A549 (cell line): ENCODE data around the gene CBFB. TPM values are rescaled to one million over a fixed set of nuclear protein-coding genes. Genes with fewer than 3 reads are reported as not detected.

Experiments used
- ATAC-seq, 2 experiments: fragments of 200-7000 bp in 1 of 2; fragments of >200 bp in 1 of 2; cut with Nextera tagmentation in 1 of 2; cut with Tn5 transposase in 1 of 2; 3 replicates each; pipeline versions ENCODE4 v1.8.0 to v1.9.1; 2018 to 2020; ENCODE audit warnings: mild to moderate bottlenecking in 1 of 2, moderate library complexity in 1 of 2
- CTCF ChIA-PET: fragments of 300-600 bp; sonication (Branson Sonifier 250); formaldehyde crosslinking; extraction: SDS; loops from one replicate; lab custom pipeline; 2021; ENCODE audit warnings: antibody characterized with exemption, inconsistent platforms; lab: Yijun Ruan, JAX
- POLR2A ChIA-PET: fragments of 350-600 bp; formaldehyde crosslinking; extraction: SDS; loops from one replicate; lab custom pipeline; 2021; ENCODE audit warnings: antibody characterized with exemption, inconsistent platforms; lab: Yijun Ruan, JAX
- DNase-seq, 2 experiments: peaks; one replicate each; pipeline versions ENCODE4 v3.0.0 to v3.0.0-alpha.2; 2011 to 2016; ENCODE audit warnings: low read depth in 1 of 2, low spot score in 1 of 2
- FAIRE-seq: peaks from 2 replicates; lab custom pipeline; 2011; peaks lifted over from hg19 to GRCh38; lab: Jason Lieb, UNC
- H3K27ac ChIP-seq, 2 experiments: fragments of >200 bp; sonication (Bioruptor Twin); formaldehyde crosslinking; 3 replicates each; pipeline ENCODE4 v1.5.1; 2016 to 2017
- H3K4me1 ChIP-seq: fragments of >200 bp; sonication (Bioruptor Twin); formaldehyde crosslinking; 3 replicates; pipeline ENCODE4 v1.6.1; 2016
- H3K4me2 ChIP-seq: fragments of >200 bp; sonication (Bioruptor Twin); formaldehyde crosslinking; 3 replicates; pipeline ENCODE4 v1.6.1; 2016
- H3K4me3 ChIP-seq: fragments of >200 bp; sonication (Bioruptor Twin); formaldehyde crosslinking; 3 replicates; pipeline ENCODE4 v1.5.1; 2016
- H3K9me3 ChIP-seq: fragments of >200 bp; sonication (Bioruptor Twin); formaldehyde crosslinking; 3 replicates; pipeline ENCODE4 v1.6.1; 2016
- CBX2 ChIP-seq: fragments of 200-600 bp; sonication (generic); IDR thresholded peaks from 2 replicates; pipeline ENCODE4 v1.6.1; 2016; ENCODE audit warnings: low read depth, mild to moderate bottlenecking, borderline replicate concordance
- CBX8 ChIP-seq: fragments of 200-600 bp; sonication (generic); IDR thresholded peaks from 2 replicates; pipeline ENCODE4 v1.6.1; 2016
- CEBPB ChIP-seq, 2 experiments: fragments of >200 bp in 1 of 2; sonication (Bioruptor Twin) in 1 of 2; formaldehyde crosslinking in 1 of 2; IDR thresholded peaks; 2 replicates each; pipeline ENCODE4 v1.6.1; 2012 to 2016
- CHD2 ChIP-seq: fragments of 150-350 bp; IDR thresholded peaks from 2 replicates; pipeline ENCODE4 v1.6.1; 2014; ENCODE audit warnings: low read length; ENCODE audit not compliant: partially characterized antibody
- CTCF ChIP-seq: fragments of >200 bp; sonication (Bioruptor Twin); formaldehyde crosslinking; IDR thresholded peaks from 3 replicates; pipeline ENCODE4 v1.5.1; 2016
- E2F6 ChIP-seq: IDR thresholded peaks from 2 replicates; pipeline ENCODE4 v1.6.1; 2012; ENCODE audit warnings: low read depth, borderline replicate concordance
- EHF ChIP-seq: fragments of 250-450 bp; sonication (Bioruptor Pico); IDR thresholded peaks from 2 replicates; pipeline ENCODE4 v1.5.0; 2020; ENCODE audit warnings: mild to moderate bottlenecking
- ELK1 ChIP-seq: fragments of 150-350 bp; IDR thresholded peaks from 2 replicates; pipeline ENCODE4 v1.6.1; 2014; ENCODE audit warnings: low read depth, mild to moderate bottlenecking, low read length
- EP300 ChIP-seq, 2 experiments: fragments of >200 bp; sonication (Bioruptor Twin); formaldehyde crosslinking; IDR thresholded peaks; 2 replicates in 1 of 2; 3 replicates in 1 of 2; pipeline ENCODE4 v1.6.1; 2016 to 2017
- FOSB ChIP-seq: fragments of 250-450 bp; sonication (Bioruptor Pico); IDR thresholded peaks from 2 replicates; pipeline ENCODE4 v1.5.0; 2020; ENCODE audit warnings: mild to moderate bottlenecking, moderate library complexity
- FOXS1 ChIP-seq: fragments of 250-450 bp; sonication (Bioruptor Pico); IDR thresholded peaks from 2 replicates; pipeline ENCODE4 v1.5.0; 2020; ENCODE audit warnings: mild to moderate bottlenecking, moderate library complexity
- GATA3 ChIP-seq: IDR thresholded peaks from 2 replicates; pipeline ENCODE4 v1.6.1; 2012; ENCODE audit warnings: borderline replicate concordance
- HES2 ChIP-seq: fragments of >200 bp; sonication (Bioruptor Twin); formaldehyde crosslinking; IDR thresholded peaks from 2 replicates; pipeline ENCODE4 v1.6.1; 2016
- HEYL ChIP-seq: fragments of 250-450 bp; sonication (Bioruptor Pico); IDR thresholded peaks from 2 replicates; pipeline ENCODE4 v1.8.0; 2021; ENCODE audit warnings: mild to moderate bottlenecking, moderate library complexity
- NFE2L2 ChIP-seq: fragments of 150-350 bp; conservative IDR thresholded peaks from 2 replicates; pipeline ENCODE4 v1.6.1; 2014; ENCODE audit warnings: low read length
- PBX3 ChIP-seq: IDR thresholded peaks from 2 replicates; pipeline ENCODE4 v1.6.1; 2012
- POLR2A ChIP-seq: IDR thresholded peaks from 2 replicates; pipeline ENCODE4 v1.6.1; 2012; ENCODE audit warnings: mild to moderate bottlenecking, low read length
- RAD21 ChIP-seq, 2 experiments: fragments of >200 bp in 1 of 2; sonication (Bioruptor Twin) in 1 of 2; formaldehyde crosslinking in 1 of 2; IDR thresholded peaks in 1 of 2; conservative IDR thresholded peaks in 1 of 2; 2 replicates in 1 of 2; 3 replicates in 1 of 2; pipeline ENCODE4 v1.6.1; 2012 to 2018; ENCODE audit warnings: inconsistent platforms in 1 of 2
- REST ChIP-seq: fragments of 200-600 bp; sonication (generic); IDR thresholded peaks from 2 replicates; pipeline ENCODE4 v1.6.1; 2016; ENCODE audit warnings: antibody characterized with exemption, mild to moderate bottlenecking, moderate library complexity
- RNF2 ChIP-seq: fragments of 200-600 bp; sonication (generic); IDR thresholded peaks from 2 replicates; pipeline ENCODE4 v1.6.1; 2016; ENCODE audit warnings: low read depth, mild to moderate bottlenecking, antibody characterized with exemption, moderate library complexity, borderline replicate concordance
- SREBF2 ChIP-seq: fragments of 450-650 bp; IDR thresholded peaks from 2 replicates; pipeline ENCODE4 v1.6.1; 2014; ENCODE audit warnings: mild to moderate bottlenecking, moderate library complexity
- ZC3H11A ChIP-seq: fragments of 450-650 bp; IDR thresholded peaks from 2 replicates; pipeline ENCODE4 v1.6.1; 2014; ENCODE audit warnings: antibody characterized with exemption, mild to moderate bottlenecking
- ZFP36 ChIP-seq: fragments of 450-650 bp; IDR thresholded peaks from 2 replicates; pipeline ENCODE4 v1.6.1; 2014; ENCODE audit warnings: borderline replicate concordance; ENCODE audit not compliant: partially characterized antibody
- ZSCAN20 ChIP-seq: fragments of 250-450 bp; sonication (Bioruptor Pico); IDR thresholded peaks from 2 replicates; pipeline ENCODE4 v1.8.0; 2022; ENCODE audit warnings: mild to moderate bottlenecking, moderate library complexity
- WGBS: methylation state at CpG from one replicate; pipeline ENCODE4 v1.1.6; 2017; ENCODE audit errors: missing lambda C conversion rate; 5-methylcytosine and 5-hydroxymethylcytosine counted together
- polyA plus RNA-seq, 4 experiments: library from polyadenylated mRNA; depleted of rRNA in 3 of 4; stranded (reverse); fragments of >200 nt; fragmentation: RNase III in 1 of 4; extraction: RNeasy Plus Mini Kit Qiagen cat#74134 plus additional on column Dnase treatment in 1 of 4; gene quantifications; 2 replicates in 3 of 4; 3 replicates in 1 of 4; pipeline ENCODE4 v1.2.3, GENCODE V29; 2011 to 2017

The CBFB gene
- polyA plus RNA-seq, 2 of the 4 experiments (the other 2 are of a cell fraction): 27.7 to 61.3 TPM

- Histone ChIP-seq H3K4me3 (no peak overlapping the region), H3K4me2 (no peak overlapping the region; the same call in 2 of the 3 replicates), H3K9me3 (no peaks in the 10 kb centered on the region), H3K27ac (no peak overlapping the region), H3K4me1 (peaks cover 50% of the 10 kb centered on the region)
- ChIA-PET CTCF (interaction anchor here (1.0 to 3.4 kb wide), 11 partner anchors 11 to 217 kb away, joined by 3 to 17 read pairs (median 4); partner anchors contain the start of genes B3GNT9 and CES3), POLR2A (no interaction called here)
- DNase-seq (no peak), ATAC-seq (no peak), FAIRE-seq (no peak)
- TF ChIP-seq NFE2L2: no peak
- TF ChIP-seq HES2: no peak
- no peak for TF ChIP-seq CBX8
- TF ChIP-seq E2F6: no peak
- no peak for TF ChIP-seq ZFP36
- TF ChIP-seq HEYL (CRISPR knock-in tag): no peak
- no peak for TF ChIP-seq RNF2
- WGBS: 80% methylated on average over 4 of the region's 4 CpGs
Measured at GRCh38 chr16:67111951-67112444, 83.0 kb downstream of the CBFB start.

- ATAC-seq: no peak
- FAIRE-seq: no peak
- peaks cover 50% of the 10 kb centered on the region for H3K4me1 ChIP-seq
- H3K4me2 ChIP-seq: no peak overlapping the region
- ChIA-PET POLR2A (no interaction called here), CTCF (interaction anchor here (0.6 to 3.4 kb wide), 9 partner anchors 12 to 159 kb away, joined by 3 to 17 read pairs (median 4); no protein-coding TSS in a partner anchor)
- no peaks in the 10 kb centered on the region for H3K9me3 ChIP-seq
- H3K27ac ChIP-seq: no peak overlapping the region
- no peak for DNase-seq
- H3K4me3 ChIP-seq: no peak overlapping the region
- no peak for TF ChIP-seq ZSCAN20
- no peak for TF ChIP-seq EP300 (IDR thresholded peaks at IDR 0.05)
- no peak for TF ChIP-seq CTCF
- no peak for TF ChIP-seq PBX3
- TF ChIP-seq SREBF2: no peak
- no peak for TF ChIP-seq CBX2
- no peak for TF ChIP-seq GATA3
- no peak for TF ChIP-seq REST
- no peak for TF ChIP-seq ELK1
- TF ChIP-seq ZC3H11A: no peak
- TF ChIP-seq CHD2: no peak
- TF ChIP-seq HES2: no peak
- TF ChIP-seq FOSB (CRISPR knock-in tag): no peak
- no peak for TF ChIP-seq EHF (CRISPR knock-in tag)
- no peak for TF ChIP-seq CEBPB (IDR thresholded peaks at IDR 0.05)
- TF ChIP-seq RAD21 (conservative IDR thresholded peaks at IDR 0.05 in 1 of 2, IDR thresholded peaks at IDR 0.05 in 1 of 2): no peak
- TF ChIP-seq POLR2A: no peak
- TF ChIP-seq FOXS1: no peak
- WGBS: 90% methylated on average over 4 of the region's 4 CpGs
Measured at GRCh38 chr16:67112591-67113399, 83.8 kb downstream of the CBFB start.
